IMR-90 (cell line): ENCODE results near the gene OGFOD1. TPM values are rescaled to one million over a fixed set of nuclear protein-coding genes. Genes with fewer than 3 reads are reported as not detected.

ENCODE experiments used
- ATAC-seq: fragments of 200-7000 bp; cut with Tn5 transposase; 2 replicates; pipeline ENCODE4 v1.9.1; 2020; ENCODE audit warnings: low read depth, mild to moderate bottlenecking, moderate library complexity
- BruUV-seq: library from RNA; stranded (reverse); fragments of 400-500 nt; replicated peaks from 2 replicates; lab custom pipeline; 2021; lab: Mats Ljungman, UMichigan
- CTCF ChIA-PET: fragments of 300-600 bp; formaldehyde crosslinking; extraction: SDS; loops from one replicate; lab custom pipeline; 2021; ENCODE audit warnings: antibody characterized with exemption; lab: Yijun Ruan, JAX
- POLR2A ChIA-PET: fragments of 300-600 bp; sonication (Branson Sonifier 250); formaldehyde crosslinking; loops from one replicate; lab custom pipeline; 2022; ENCODE audit warnings: antibody characterized with exemption; ENCODE audit not compliant: unreplicated experiment; lab: Charles Lee
- DNase-seq: peaks from one replicate; pipeline ENCODE4 v3.0.0; 2013
- H2AFZ ChIP-seq: replicated peaks from 2 replicates; pipeline ENCODE3; 2013; ENCODE audit warnings: low read length, mild to moderate bottlenecking; ENCODE audit not compliant: poor library complexity
- H2AK5ac ChIP-seq: 2 replicates; pipeline ENCODE4 v1.6.1; 2013; ENCODE audit warnings: low read depth, low read length, inconsistent platforms
- H2AK9ac ChIP-seq: replicated peaks from 2 replicates; pipeline ENCODE3; 2013; ENCODE audit warnings: mild to moderate bottlenecking, low read depth, low read length, moderate library complexity; ENCODE audit not compliant: poor library complexity
- H2BK120ac ChIP-seq: 2 replicates; pipeline ENCODE4 v1.6.1; 2013; ENCODE audit warnings: low read depth, low read length, inconsistent platforms
- H2BK15ac ChIP-seq: 3 replicates; pipeline ENCODE4 v1.6.1; 2013; ENCODE audit warnings: low read depth, low read length, inconsistent platforms
- H2BK20ac ChIP-seq: 2 replicates; pipeline ENCODE4 v1.6.1; 2013; ENCODE audit warnings: low read depth, mild to moderate bottlenecking, inconsistent platforms, low read length, moderate library complexity
- H2BK5ac ChIP-seq: 2 replicates; pipeline ENCODE4 v1.6.1; 2013; ENCODE audit warnings: mild to moderate bottlenecking, low read depth, low read length, inconsistent platforms; ENCODE audit not compliant: poor library complexity, severe bottlenecking
- H3K14ac ChIP-seq: replicated peaks from 2 replicates; pipeline ENCODE4 v1.6.1; 2013; ENCODE audit warnings: low read depth, low read length, inconsistent platforms
- H3K18ac ChIP-seq: 2 replicates; pipeline ENCODE4 v1.6.1; 2013; ENCODE audit warnings: low read depth, low read length, control low read depth
- H3K23ac ChIP-seq: 2 replicates; pipeline ENCODE4 v1.6.1; 2013; ENCODE audit warnings: low read depth, low read length, inconsistent platforms
- H3K27ac ChIP-seq: 2 replicates; pipeline ENCODE4 v1.5.1; 2013; ENCODE audit warnings: mild to moderate bottlenecking, control low read depth, low read length; ENCODE audit not compliant: insufficient read depth
- H3K27me3 ChIP-seq: 2 replicates; pipeline ENCODE4 v1.6.1; 2013; ENCODE audit warnings: low read length; ENCODE audit not compliant: control insufficient read depth, insufficient read depth
- H3K36me3 ChIP-seq: 2 replicates; pipeline ENCODE4 v1.6.1; 2013; ENCODE audit warnings: low read length, mixed read lengths; ENCODE audit not compliant: control insufficient read depth, insufficient read depth
- H3K4ac ChIP-seq: 2 replicates; pipeline ENCODE4 v1.6.1; 2013; ENCODE audit warnings: low read depth, low read length, inconsistent platforms
- H3K4me1 ChIP-seq: 2 replicates; pipeline ENCODE4 v1.6.1; 2013; ENCODE audit warnings: low read length, mixed read lengths; ENCODE audit not compliant: control insufficient read depth, insufficient read depth
- H3K4me2 ChIP-seq: 2 replicates; pipeline ENCODE4 v1.6.1; 2013; ENCODE audit warnings: low read depth, mild to moderate bottlenecking, control low read depth, low read length, moderate library complexity
- H3K4me3 ChIP-seq: 2 replicates; pipeline ENCODE4 v1.5.1; 2013; ENCODE audit warnings: low read depth, mild to moderate bottlenecking, control low read depth, low read length, moderate library complexity; ENCODE audit not compliant: insufficient read depth
- H3K56ac ChIP-seq: 2 replicates; pipeline ENCODE4 v1.6.1; 2013; ENCODE audit warnings: low read length, inconsistent platforms; ENCODE audit not compliant: insufficient read depth; ENCODE audit errors: extremely low read depth
- H3K79me1 ChIP-seq, 2 experiments: 2 replicates each; pipeline ENCODE4 v1.6.1; 2013; ENCODE audit warnings: low read length in 2 of 2, inconsistent platforms in 1 of 2, low read depth in 1 of 2
- H3K9ac ChIP-seq: 2 replicates; pipeline ENCODE4 v1.6.1; 2013; ENCODE audit warnings: low read depth, low read length, control low read depth
- H3K9me1 ChIP-seq: 2 replicates; pipeline ENCODE4 v1.6.1; 2013; ENCODE audit warnings: low read length, inconsistent platforms; ENCODE audit not compliant: insufficient read depth
- H3K9me3 ChIP-seq: 2 replicates; pipeline ENCODE4 v1.6.1; 2013; ENCODE audit warnings: low read length; ENCODE audit not compliant: control insufficient read depth, insufficient read depth
- H4K20me1 ChIP-seq: 2 replicates; pipeline ENCODE4 v1.6.1; 2013; ENCODE audit warnings: low read length, inconsistent platforms; ENCODE audit not compliant: insufficient read depth
- H4K5ac ChIP-seq: 2 replicates; pipeline ENCODE4 v1.6.1; 2013; ENCODE audit warnings: mild to moderate bottlenecking, low read depth, low read length, control low read depth
- H4K8ac ChIP-seq, 2 experiments: 2 replicates each; pipeline ENCODE4 v1.6.1; 2013; ENCODE audit warnings: low read depth in 2 of 2, low read length in 2 of 2, control low read depth in 1 of 2, inconsistent platforms in 1 of 2
- H4K91ac ChIP-seq: 2 replicates; pipeline ENCODE4 v1.6.1; 2013; ENCODE audit warnings: low read depth, low read length, inconsistent platforms; ENCODE audit not compliant: insufficient read depth
- BHLHE40 ChIP-seq: fragments of 150-350 bp; IDR thresholded peaks from 2 replicates; pipeline ENCODE4 v1.6.1; 2016; ENCODE audit warnings: mild to moderate bottlenecking, low read depth, low read length
- CEBPB ChIP-seq: IDR thresholded peaks from 2 replicates; pipeline ENCODE4 v1.6.1; 2012; ENCODE audit warnings: low read depth, low read length, improper control_type of control experiment
- CHD1 ChIP-seq: IDR thresholded peaks from 2 replicates; pipeline ENCODE4 v1.6.1; 2012; ENCODE audit warnings: low read depth, low read length, improper control_type of control experiment
- FOS ChIP-seq: fragments of 150-350 bp; IDR thresholded peaks from 2 replicates; pipeline ENCODE4 v1.6.1; 2016; ENCODE audit warnings: low read depth, low read length
- MAFK ChIP-seq: IDR thresholded peaks from 2 replicates; pipeline ENCODE4 v1.6.1; 2012; ENCODE audit warnings: low read depth, low read length, improper control_type of control experiment
- MAZ ChIP-seq: IDR thresholded peaks from 2 replicates; pipeline ENCODE4 v1.6.1; 2012; ENCODE audit warnings: low read depth, mild to moderate bottlenecking, low read length, improper control_type of control experiment, moderate library complexity, borderline replicate concordance
- MXI1 ChIP-seq: IDR thresholded peaks from 2 replicates; pipeline ENCODE4 v1.6.1; 2012; ENCODE audit warnings: low read depth, mild to moderate bottlenecking, low read length, moderate library complexity, borderline replicate concordance
- NFE2L2 ChIP-seq: fragments of 150-350 bp; IDR thresholded peaks from 2 replicates; pipeline ENCODE4 v1.6.1; 2016; ENCODE audit warnings: low read depth, mild to moderate bottlenecking, low read length
- POLR2A ChIP-seq: IDR thresholded peaks from 2 replicates; pipeline ENCODE4 v1.6.1; 2012; ENCODE audit warnings: mild to moderate bottlenecking, low read depth, low read length
- RAD21 ChIP-seq: IDR thresholded peaks from 2 replicates; pipeline ENCODE4 v1.6.1; 2012; ENCODE audit warnings: low read length, improper control_type of control experiment
- RCOR1 ChIP-seq: IDR thresholded peaks from 2 replicates; pipeline ENCODE4 v1.6.1; 2012; ENCODE audit warnings: mild to moderate bottlenecking, low read length, improper control_type of control experiment; ENCODE audit not compliant: insufficient replicate concordance
- RFX5 ChIP-seq: IDR thresholded peaks from 2 replicates; pipeline ENCODE4 v1.8.0; 2012; ENCODE audit warnings: low read depth, mild to moderate bottlenecking, low read length, moderate library complexity
- SMC3 ChIP-seq: fragments of 150-350 bp; IDR thresholded peaks from 2 replicates; pipeline ENCODE4 v1.6.1; 2016; ENCODE audit warnings: low read depth, mild to moderate bottlenecking, antibody characterized with exemption, low read length, moderate library complexity
- USF2 ChIP-seq: fragments of 150-350 bp; IDR thresholded peaks from 2 replicates; pipeline ENCODE4 v1.6.1; 2017; ENCODE audit warnings: mild to moderate bottlenecking, antibody characterized with exemption, low read length, low read depth
- WGBS, 2 experiments: methylation state at CpG; one replicate each; pipeline versions ENCODE4 v1.1.5 to v1.1.7; 2013; ENCODE audit warnings: missing lambda C conversion rate in 2 of 2; ENCODE audit not compliant: insufficient read length in 1 of 2; ENCODE audit errors: extremely low coverage in 2 of 2; 5-methylcytosine and 5-hydroxymethylcytosine counted together
- dilution Hi-C: fragments of 300-500 bp; cut with HindIII; formaldehyde crosslinking; loops from one replicate; pipeline ENCODE4 v1.14.3; 2018; ENCODE audit warnings: low sequenced_read_pairs; ENCODE audit not compliant: unreplicated experiment
- in situ Hi-C: fragments of 300-500 bp; cut with MboI; formaldehyde crosslinking; loops from 3 replicates; pipeline ENCODE4 v1.14.3; 2019; ENCODE audit warnings: low sequenced_read_pairs, inconsistent platforms, mixed read lengths
- intact Hi-C: fragments of 100-400 bp; cut with micrococcal nuclease; formaldehyde crosslinking; loops from 2 replicates; pipeline ENCODE4 v1.10.0; 2022
- polyA plus RNA-seq, 3 experiments: library from polyadenylated mRNA; depleted of rRNA; stranded (reverse); fragments of >200 nt; gene quantifications; 2 replicates each; pipeline ENCODE4 v1.2.3, GENCODE V29; 2012; ENCODE audit warnings: low replicate concordance in 1 of 3
- total RNA-seq: library from RNA; depleted of rRNA; stranded (reverse); fragments of >200 nt; gene quantifications from 2 replicates; pipeline ENCODE4 v1.2.3, GENCODE V29; 2012
- TF ChIP-seq, protein P1 (sequence below): fragments of 150-350 bp; IDR thresholded peaks from 2 replicates; pipeline ENCODE4 v1.6.1; 2016; ENCODE audit warnings: low read depth, mild to moderate bottlenecking, low read length, moderate library complexity, borderline replicate concordance
- TF ChIP-seq, protein P2 (sequence below): conservative IDR thresholded peaks from 2 replicates; pipeline ENCODE4 v1.5.1; 2012; ENCODE audit warnings: mild to moderate bottlenecking, low read depth, low read length, improper control_type of control experiment

Gene OGFOD1
- total and polyA plus RNA-seq, 2 of the 4 experiments (the other 2 are of a cell fraction) = 43.5 to 103 TPM

GRCh38 chr16:56513091-56513490, 61.7 kb downstream of the OGFOD1 start:
- Histone ChIP-seq H2BK15ac (no peak overlapping the region), H4K8ac (no peak overlapping the region), H4K91ac (no peak overlapping the region), H4K20me1 (0 out of 2 replicates have a peak, but pooled peaks cover 6% of the 10 kb centered on the region), H3K79me1 (peaks cover 9 to 14% of the 10 kb centered on the region in 2 experiments), H3K4ac (no peak overlapping the region), H2AFZ (no peak overlapping the region), H3K27me3 (no peaks in the 10 kb centered on the region), H2BK20ac (no peak overlapping the region), H3K4me3 (no peak overlapping the region), H3K56ac (no peak overlapping the region), H3K14ac (no peak overlapping the region), H2BK120ac (no peak overlapping the region), H4K5ac (no peak overlapping the region), H2AK9ac (no peak overlapping the region), H3K4me1 (no peaks in the 10 kb centered on the region; the same call in 1 of the 2 replicates), H3K18ac (no peak overlapping the region), H3K36me3 (peaks cover 10% of the 10 kb centered on the region), H3K9me3 (no peaks in the 10 kb centered on the region), H2BK5ac (no peak overlapping the region), H3K9ac (no peak overlapping the region), H3K4me2 (no peak overlapping the region), H3K27ac (no peak overlapping the region), H3K9me1 (peaks cover 2% of the 10 kb centered on the region), H2AK5ac (no peak overlapping the region), H3K23ac (no peak overlapping the region)
- POLR2A ChIA-PET = no interaction called here
- TF ChIP-seq POLR2A (no peak), NFE2L2 (no peak), BHLHE40 (no peak), MAFK (no peak), USF2 (no peak), CEBPB (no peak), MAZ (no peak), RCOR1 (no peak), FOS (no peak), SMC3 (no peak), RFX5 (no peak), MXI1 (no peak), CHD1 (no peak), RAD21 (no peak)
- TF ChIP-seq, protein P1, sequence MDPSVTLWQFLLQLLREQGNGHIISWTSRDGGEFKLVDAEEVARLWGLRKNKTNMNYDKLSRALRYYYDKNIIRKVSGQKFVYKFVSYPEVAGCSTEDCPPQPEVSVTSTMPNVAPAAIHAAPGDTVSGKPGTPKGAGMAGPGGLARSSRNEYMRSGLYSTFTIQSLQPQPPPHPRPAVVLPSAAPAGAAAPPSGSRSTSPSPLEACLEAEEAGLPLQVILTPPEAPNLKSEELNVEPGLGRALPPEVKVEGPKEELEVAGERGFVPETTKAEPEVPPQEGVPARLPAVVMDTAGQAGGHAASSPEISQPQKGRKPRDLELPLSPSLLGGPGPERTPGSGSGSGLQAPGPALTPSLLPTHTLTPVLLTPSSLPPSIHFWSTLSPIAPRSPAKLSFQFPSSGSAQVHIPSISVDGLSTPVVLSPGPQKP = no peak
- TF ChIP-seq, protein P2, sequence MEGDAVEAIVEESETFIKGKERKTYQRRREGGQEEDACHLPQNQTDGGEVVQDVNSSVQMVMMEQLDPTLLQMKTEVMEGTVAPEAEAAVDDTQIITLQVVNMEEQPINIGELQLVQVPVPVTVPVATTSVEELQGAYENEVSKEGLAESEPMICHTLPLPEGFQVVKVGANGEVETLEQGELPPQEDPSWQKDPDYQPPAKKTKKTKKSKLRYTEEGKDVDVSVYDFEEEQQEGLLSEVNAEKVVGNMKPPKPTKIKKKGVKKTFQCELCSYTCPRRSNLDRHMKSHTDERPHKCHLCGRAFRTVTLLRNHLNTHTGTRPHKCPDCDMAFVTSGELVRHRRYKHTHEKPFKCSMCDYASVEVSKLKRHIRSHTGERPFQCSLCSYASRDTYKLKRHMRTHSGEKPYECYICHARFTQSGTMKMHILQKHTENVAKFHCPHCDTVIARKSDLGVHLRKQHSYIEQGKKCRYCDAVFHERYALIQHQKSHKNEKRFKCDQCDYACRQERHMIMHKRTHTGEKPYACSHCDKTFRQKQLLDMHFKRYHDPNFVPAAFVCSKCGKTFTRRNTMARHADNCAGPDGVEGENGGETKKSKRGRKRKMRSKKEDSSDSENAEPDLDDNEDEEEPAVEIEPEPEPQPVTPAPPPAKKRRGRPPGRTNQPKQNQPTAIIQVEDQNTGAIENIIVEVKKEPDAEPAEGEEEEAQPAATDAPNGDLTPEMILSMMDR = no peak
- in situ Hi-C loops (loop anchor here (5.0 kb wide), 1 partner anchor 89 kb away; no protein-coding TSS in a partner anchor), dilution Hi-C loops (no loop called here), intact Hi-C loops (no loop called here)
- no TSS peak for BruUV-seq
- no peak for ATAC-seq
- CTCF ChIA-PET = interaction anchor here (1.3 to 1.4 kb wide), 3 partner anchors 10 to 189 kb away, joined by 5 to 8 read pairs (median 6); no protein-coding TSS in a partner anchor
- DNase-seq = no peak
- no CpG with 5 or more reads among the region's 2 CpGs for WGBS, 2 experiments
